NB4 (cell line): Measurements from ENCODE around the gene DDX3X.

Source experiments
- DNase-seq: peaks from one replicate; pipeline ENCODE4 v3.0.0; 2010; ENCODE audit warnings: low read depth
- H3K4me3 ChIP-seq: one replicate; pipeline ENCODE4 v1.5.1; 2011; ENCODE audit warnings: mild to moderate bottlenecking, low read depth, low read length, moderate library complexity
- MYC ChIP-seq: IDR thresholded peaks from 2 replicates; pipeline ENCODE4 v1.6.1; 2011; ENCODE audit warnings: low read depth, low read length
- POLR2A ChIP-seq: IDR thresholded peaks from 2 replicates; pipeline ENCODE4 v1.6.1; 2011; ENCODE audit warnings: mild to moderate bottlenecking; ENCODE audit not compliant: insufficient read length; ENCODE audit errors: extremely low read depth
- TF ChIP-seq, protein P1 (sequence below): IDR thresholded peaks from one replicate; pipeline ENCODE4 v1.5.1; 2012; ENCODE audit warnings: low read depth, low read length
- TF ChIP-seq, protein P2 (sequence below): IDR thresholded peaks from 2 replicates; pipeline ENCODE4 v1.6.1; 2011; ENCODE audit warnings: low read depth, low read length

The DDX3X gene

DNA sequence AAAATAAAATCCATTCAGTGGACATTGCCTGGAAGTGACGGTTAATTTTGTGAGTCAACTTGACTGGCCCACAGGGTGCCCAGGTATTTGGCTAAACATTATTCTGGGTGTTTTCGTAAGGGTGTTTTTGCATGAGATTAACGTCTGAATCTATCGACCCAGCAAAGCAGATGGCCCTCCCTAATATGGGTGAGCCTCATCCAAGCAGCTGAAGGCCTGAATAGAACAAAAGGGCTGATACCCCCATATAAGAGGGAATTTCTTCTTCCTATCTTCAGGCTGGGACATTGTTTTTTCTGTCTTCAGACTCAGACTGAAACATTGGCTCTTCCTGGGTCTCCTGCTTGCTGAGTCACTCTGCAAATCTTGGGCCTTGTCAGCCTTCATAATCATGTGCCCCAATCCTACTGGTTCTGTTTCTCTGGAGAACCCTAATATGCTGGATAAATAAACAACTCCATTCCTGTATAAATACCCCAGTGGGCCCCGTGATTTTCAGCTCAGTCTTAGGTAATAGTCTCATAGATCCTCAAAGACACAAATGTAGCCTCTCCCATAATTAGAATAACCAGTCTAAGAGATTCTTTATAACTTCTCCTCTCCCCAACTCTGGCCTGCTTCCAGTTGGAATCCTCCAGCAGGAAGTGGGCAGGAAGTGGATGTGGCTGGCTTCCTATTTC is 33.1 kb upstream of the DDX3X start:
- DNase-seq, result no peak
- no peak overlapping the region for H3K4me3 ChIP-seq
- TF ChIP-seq, protein P1, sequence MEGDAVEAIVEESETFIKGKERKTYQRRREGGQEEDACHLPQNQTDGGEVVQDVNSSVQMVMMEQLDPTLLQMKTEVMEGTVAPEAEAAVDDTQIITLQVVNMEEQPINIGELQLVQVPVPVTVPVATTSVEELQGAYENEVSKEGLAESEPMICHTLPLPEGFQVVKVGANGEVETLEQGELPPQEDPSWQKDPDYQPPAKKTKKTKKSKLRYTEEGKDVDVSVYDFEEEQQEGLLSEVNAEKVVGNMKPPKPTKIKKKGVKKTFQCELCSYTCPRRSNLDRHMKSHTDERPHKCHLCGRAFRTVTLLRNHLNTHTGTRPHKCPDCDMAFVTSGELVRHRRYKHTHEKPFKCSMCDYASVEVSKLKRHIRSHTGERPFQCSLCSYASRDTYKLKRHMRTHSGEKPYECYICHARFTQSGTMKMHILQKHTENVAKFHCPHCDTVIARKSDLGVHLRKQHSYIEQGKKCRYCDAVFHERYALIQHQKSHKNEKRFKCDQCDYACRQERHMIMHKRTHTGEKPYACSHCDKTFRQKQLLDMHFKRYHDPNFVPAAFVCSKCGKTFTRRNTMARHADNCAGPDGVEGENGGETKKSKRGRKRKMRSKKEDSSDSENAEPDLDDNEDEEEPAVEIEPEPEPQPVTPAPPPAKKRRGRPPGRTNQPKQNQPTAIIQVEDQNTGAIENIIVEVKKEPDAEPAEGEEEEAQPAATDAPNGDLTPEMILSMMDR, result no peak
- TF ChIP-seq MYC (no peak), POLR2A (no peak)
- TF ChIP-seq, protein P2, sequence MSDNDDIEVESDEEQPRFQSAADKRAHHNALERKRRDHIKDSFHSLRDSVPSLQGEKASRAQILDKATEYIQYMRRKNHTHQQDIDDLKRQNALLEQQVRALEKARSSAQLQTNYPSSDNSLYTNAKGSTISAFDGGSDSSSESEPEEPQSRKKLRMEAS, result no peak

DNA sequence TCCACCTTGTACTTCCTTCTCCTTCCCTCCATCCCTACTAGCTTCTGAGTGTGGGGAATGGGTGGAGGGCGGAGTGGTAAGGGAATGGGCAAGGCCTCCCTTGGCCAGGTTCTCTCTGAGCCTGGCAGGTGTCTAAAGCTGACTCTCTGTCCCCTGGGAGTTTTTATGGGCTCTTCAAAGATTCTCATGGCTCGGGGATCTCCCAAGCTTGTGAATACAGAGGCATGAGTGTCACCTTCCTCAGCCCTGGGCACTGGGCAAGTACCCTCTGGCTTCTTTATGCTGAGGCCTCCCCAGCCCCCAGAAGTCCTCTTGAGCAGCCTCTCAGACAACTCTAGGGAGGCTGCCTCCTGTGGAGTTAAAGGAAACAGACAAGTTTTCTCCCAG is 32.5 kb upstream of the DDX3X start:
- TF ChIP-seq, protein P2, result no peak
- TF ChIP-seq MYC, result no peak
- TF ChIP-seq, protein P1, result no peak
- no peak for TF ChIP-seq POLR2A
- DNase-seq, result no peak
- H3K4me3 ChIP-seq, result no peak overlapping the region

DNA sequence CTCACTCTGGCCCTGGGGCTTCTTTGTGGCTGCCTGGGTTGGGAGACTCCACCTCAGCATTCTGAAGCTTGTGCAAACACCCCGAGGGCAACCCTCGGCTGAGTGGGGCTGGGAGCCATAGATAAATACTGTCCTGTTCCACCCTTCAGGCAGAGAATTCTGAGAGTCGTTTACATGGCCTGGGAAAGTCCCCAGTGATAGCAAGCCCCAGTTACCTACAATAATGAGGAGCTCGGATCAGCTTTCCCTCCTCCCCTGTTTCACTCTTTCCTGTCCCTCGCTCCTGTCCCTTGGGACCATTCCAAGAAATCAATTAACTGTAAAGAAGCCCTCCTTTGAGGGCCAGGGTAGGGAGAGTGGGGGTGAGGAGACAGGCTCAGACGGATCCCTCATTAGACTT is 31.6 kb upstream of the DDX3X start:
- DNase-seq, result no peak
- TF ChIP-seq, protein P1, result no peak
- no peak for TF ChIP-seq POLR2A
- TF ChIP-seq MYC, result no peak
- TF ChIP-seq, protein P2, result no peak
- H3K4me3 ChIP-seq, result no peak overlapping the region

DNA sequence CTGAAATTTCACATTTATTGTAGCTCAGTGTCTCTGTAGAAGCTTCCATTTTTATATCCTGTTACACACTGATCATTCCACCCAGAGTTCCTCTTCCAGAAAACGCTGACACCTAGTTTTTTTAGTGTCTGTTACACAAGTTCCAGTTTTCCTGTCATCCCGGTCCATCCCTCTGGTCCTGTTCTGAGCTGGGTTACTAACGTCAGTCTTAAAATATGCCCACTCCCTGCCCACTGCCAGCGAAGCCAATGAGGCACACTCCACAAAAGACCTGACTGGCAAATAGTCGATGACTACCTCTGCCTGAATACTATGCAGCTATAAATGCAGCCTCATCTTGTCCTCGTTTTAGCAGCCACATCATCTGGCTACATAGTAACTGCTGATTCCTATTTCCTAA is 30.9 kb upstream of the DDX3X start:
- TF ChIP-seq, protein P2, result no peak
- TF ChIP-seq POLR2A, result no peak
- TF ChIP-seq, protein P1, result no peak
- no peak for TF ChIP-seq MYC
- no peak overlapping the region for H3K4me3 ChIP-seq
- DNase-seq, result no peak

DNA sequence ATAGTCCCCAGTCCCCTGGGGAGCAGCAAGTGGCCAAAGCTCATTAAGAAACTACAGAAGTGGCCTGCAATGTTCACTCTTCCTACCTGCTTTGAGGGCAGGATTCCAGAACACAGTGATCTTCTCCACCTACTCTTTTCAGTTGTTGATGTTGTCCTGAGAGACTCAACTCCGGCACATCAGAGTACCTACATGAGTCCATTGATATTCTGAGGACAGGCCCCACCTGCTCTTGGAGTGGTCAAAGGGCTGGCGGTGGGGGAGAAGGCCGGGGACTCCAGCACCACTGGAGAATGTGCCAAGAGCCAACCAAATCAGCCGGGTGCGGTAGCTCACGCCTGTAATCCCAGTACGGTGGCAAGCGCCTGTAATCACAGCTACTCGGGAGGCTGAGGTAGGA is 29.8 kb upstream of the DDX3X start:
- no peak for DNase-seq
- TF ChIP-seq MYC, result no peak
- TF ChIP-seq, protein P2, result no peak
- no peak overlapping the region for H3K4me3 ChIP-seq

DNA sequence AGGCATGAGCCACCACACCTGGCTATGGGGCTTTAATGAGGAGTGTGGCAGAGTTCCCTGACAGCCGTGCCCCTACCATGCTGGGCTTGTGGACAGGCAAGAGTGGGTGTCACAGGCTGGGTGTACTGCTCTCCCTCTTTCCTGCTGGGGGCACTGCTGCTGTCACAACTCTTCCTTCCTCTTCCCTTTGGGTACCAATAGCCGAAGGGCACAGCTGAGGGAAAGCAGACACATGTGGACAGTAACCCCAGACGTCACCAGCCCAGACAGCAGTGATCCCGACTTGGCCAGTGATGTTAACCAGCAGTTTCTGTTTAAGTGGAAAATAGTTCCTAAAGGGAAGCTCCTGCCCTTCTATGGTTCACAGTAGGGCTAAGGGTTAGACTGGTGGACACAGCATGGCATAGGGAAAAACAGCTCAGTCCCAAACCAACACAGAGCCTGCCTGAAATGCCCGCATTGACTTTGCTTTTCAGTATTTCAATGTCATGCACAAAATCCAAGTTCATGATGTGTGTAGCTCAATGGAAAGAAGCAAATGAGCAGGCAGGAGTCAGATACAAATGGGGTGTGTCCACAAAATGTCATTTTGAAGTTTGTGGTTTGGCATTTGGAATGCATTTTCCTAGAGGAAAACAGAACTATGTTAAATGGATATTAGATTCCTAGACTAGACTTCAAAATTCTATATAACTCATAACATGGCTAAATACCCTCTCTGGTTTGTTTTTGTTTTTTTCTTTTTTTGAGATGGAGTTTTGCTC is 24.9 kb upstream of the DDX3X start:
- no peak overlapping the region for H3K4me3 ChIP-seq
- peak; percentile 28 for DNase-seq
- TF ChIP-seq, protein P2, result no peak
- no peak for TF ChIP-seq POLR2A
- TF ChIP-seq, protein P1, result no peak
- TF ChIP-seq MYC, result no peak
